Prostate gland (tissue), 2 donors: ENCODE data around the gene CHST11.

ENCODE experiments used
- POLR2A ChIP-seq: fragments of 450-650 bp; IDR thresholded peaks from one replicate; pipeline ENCODE4 v1.6.1; 2016; ENCODE audit warnings: antibody characterized with exemption, mild to moderate bottlenecking
- POLR2AphosphoS5 ChIP-seq: sonication (generic); formaldehyde crosslinking; IDR thresholded peaks from one replicate; pipeline ENCODE4 v1.6.1; 2017; ENCODE audit warnings: antibody characterized with exemption
- TF ChIP-seq, protein P1 (sequence below), 4 experiments: fragments of 200-600 bp in 2 of 4; fragments of 450-650 bp in 2 of 4; sonication (generic) in 2 of 4; IDR thresholded peaks; 1 replicate in 3 of 4; 2 replicates in 1 of 4; pipeline ENCODE4 v1.5.1; 2016 to 2019; ENCODE audit warnings: antibody characterized with exemption in 4 of 4, mild to moderate bottlenecking in 2 of 4, moderate library complexity in 2 of 4

DNA sequence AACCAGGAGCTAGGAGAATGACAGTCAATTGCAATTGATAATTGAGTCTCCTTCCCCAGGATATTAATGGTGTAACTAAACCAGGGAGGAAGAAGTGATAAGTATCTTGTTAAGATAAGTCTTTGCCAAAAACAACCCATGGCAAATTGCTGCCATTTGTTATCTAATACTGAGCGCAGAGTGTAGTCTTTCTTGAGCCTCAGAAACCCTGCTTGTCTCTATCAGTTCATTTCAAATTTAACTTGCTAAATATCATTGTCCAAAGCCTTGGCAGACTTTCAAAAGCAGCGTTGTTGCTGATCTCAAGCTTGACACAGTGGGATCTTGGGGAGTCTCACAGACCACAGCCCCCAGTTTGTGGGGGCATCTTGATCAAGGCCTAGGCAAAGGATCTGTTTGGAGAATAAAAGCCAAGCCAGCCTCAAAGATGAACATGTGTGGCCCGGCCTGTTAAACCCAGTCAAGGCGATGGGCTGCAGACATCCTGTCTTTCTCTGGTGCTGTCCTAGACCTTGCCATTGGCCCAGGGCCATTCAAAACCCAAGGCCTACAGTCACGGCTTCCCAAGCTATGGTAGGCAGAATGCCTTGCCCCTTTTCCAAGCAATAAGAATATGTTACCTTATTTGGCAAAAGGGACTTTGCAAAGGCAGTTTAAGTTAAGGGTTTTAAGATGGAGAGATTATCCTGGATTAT is 164.2 kb downstream of the CHST11 start:
- TF ChIP-seq, protein P1, sequence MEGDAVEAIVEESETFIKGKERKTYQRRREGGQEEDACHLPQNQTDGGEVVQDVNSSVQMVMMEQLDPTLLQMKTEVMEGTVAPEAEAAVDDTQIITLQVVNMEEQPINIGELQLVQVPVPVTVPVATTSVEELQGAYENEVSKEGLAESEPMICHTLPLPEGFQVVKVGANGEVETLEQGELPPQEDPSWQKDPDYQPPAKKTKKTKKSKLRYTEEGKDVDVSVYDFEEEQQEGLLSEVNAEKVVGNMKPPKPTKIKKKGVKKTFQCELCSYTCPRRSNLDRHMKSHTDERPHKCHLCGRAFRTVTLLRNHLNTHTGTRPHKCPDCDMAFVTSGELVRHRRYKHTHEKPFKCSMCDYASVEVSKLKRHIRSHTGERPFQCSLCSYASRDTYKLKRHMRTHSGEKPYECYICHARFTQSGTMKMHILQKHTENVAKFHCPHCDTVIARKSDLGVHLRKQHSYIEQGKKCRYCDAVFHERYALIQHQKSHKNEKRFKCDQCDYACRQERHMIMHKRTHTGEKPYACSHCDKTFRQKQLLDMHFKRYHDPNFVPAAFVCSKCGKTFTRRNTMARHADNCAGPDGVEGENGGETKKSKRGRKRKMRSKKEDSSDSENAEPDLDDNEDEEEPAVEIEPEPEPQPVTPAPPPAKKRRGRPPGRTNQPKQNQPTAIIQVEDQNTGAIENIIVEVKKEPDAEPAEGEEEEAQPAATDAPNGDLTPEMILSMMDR (IDR thresholded peaks at IDR 0.05) = no peak
- no peak for TF ChIP-seq POLR2A
- no peak for TF ChIP-seq POLR2AphosphoS5
